ENCODE measurements around the gene IP6K2.

DNA sequence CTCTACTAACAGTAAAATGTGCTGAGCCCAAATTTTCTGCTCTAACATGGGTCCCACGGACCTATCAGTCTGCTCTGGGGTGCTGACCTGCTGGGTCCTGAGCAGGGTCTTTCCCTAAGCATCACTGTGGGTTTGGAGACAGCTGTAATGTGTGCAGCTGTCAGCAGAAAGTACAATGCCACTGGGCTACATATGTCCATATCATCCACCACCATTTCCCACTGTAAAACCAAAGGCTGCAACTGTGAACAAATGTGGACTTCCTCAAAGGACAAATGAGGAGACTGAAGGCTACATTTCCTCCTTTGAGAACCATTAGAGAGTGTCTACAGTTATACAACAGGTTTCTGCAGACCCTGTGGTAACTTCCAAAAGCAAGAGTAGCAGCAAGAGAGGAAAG, 33.8 kb upstream of the IP6K2 start:
- TF ChIP-seq TCF12 (IDR thresholded peaks at IDR 0.05; ENCODE audit: low read depth) (no peak), TAF1 (IDR thresholded peaks at IDR 0.05; ENCODE audit: low read depth) (no peak), FOXM1 (IDR thresholded peaks at IDR 0.05; ENCODE audit: borderline replicate concordance, low read depth) (no peak)
